Prostate gland (tissue), 2 donors: ENCODE measurements around the gene OGFRL1. TPM values are rescaled to one million over a fixed set of nuclear protein-coding genes. Genes with fewer than 3 reads are reported as not detected.

Experiments used
- DNase-seq: peaks from one replicate; pipeline ENCODE4 v3.0.0-alpha.2; 2019; ENCODE audit warnings: low spot score
- H3K27ac ChIP-seq, 2 donors: fragments of 200-600 bp; sonication (generic); 2 replicates each; pipeline ENCODE4 v1.5.1; 2017 to 2019
- H3K27me3 ChIP-seq: fragments of 200-600 bp; sonication (generic); replicated peaks from 2 replicates; pipeline ENCODE4 v1.5.1; 2019; ENCODE audit not compliant: insufficient read depth
- H3K36me3 ChIP-seq, 2 donors: fragments of 200-600 bp; sonication (generic); 1 replicate in 1 of 2; 2 replicates in 1 of 2; pipeline versions ENCODE4 v1.5.1 to v1.8.1; 2017 to 2019
- H3K4me1 ChIP-seq: fragments of 200-600 bp; sonication (generic); replicated peaks from 2 replicates; pipeline ENCODE4 v1.5.1; 2019
- H3K4me3 ChIP-seq, 2 donors: fragments of 200-600 bp; sonication (generic); 2 replicates each; pipeline ENCODE4 v1.5.1; 2017 to 2019
- H3K9me3 ChIP-seq: fragments of 200-600 bp; sonication (generic); 2 replicates; pipeline ENCODE4 v1.5.1; 2017
- CTCF ChIP-seq, 4 experiments: fragments of 200-600 bp in 2 of 4; fragments of 450-650 bp in 2 of 4; sonication (generic) in 2 of 4; IDR thresholded peaks; 1 replicate in 3 of 4; 2 replicates in 1 of 4; pipeline ENCODE4 v1.5.1; 2016 to 2019; ENCODE audit warnings: antibody characterized with exemption in 4 of 4, mild to moderate bottlenecking in 2 of 4, moderate library complexity in 2 of 4
- POLR2A ChIP-seq: fragments of 450-650 bp; IDR thresholded peaks from one replicate; pipeline ENCODE4 v1.6.1; 2016; ENCODE audit warnings: antibody characterized with exemption, mild to moderate bottlenecking
- POLR2AphosphoS5 ChIP-seq: sonication (generic); formaldehyde crosslinking; IDR thresholded peaks from one replicate; pipeline ENCODE4 v1.6.1; 2017; ENCODE audit warnings: antibody characterized with exemption
- whole genome bisulfite sequencing: methylation state at CpG from one replicate; pipeline ENCODE4 v1.1.5; 2018; 5-methylcytosine and 5-hydroxymethylcytosine counted together
- intact Hi-C: fragments of 100-400 bp; cut with DNase I; formaldehyde crosslinking; loops from one replicate; pipeline ENCODE4 v1.14.2; 2022
- total RNA-seq, 2 donors: library from RNA; depleted of rRNA; stranded (reverse); fragments of >200 nt; gene quantifications; one replicate each; pipeline ENCODE4 v1.1.0, GENCODE V29; 2016

OGFRL1 gene
- total RNA-seq, 2 donors from 2014 or later, result 18.4 to 20.4 TPM

DNA sequence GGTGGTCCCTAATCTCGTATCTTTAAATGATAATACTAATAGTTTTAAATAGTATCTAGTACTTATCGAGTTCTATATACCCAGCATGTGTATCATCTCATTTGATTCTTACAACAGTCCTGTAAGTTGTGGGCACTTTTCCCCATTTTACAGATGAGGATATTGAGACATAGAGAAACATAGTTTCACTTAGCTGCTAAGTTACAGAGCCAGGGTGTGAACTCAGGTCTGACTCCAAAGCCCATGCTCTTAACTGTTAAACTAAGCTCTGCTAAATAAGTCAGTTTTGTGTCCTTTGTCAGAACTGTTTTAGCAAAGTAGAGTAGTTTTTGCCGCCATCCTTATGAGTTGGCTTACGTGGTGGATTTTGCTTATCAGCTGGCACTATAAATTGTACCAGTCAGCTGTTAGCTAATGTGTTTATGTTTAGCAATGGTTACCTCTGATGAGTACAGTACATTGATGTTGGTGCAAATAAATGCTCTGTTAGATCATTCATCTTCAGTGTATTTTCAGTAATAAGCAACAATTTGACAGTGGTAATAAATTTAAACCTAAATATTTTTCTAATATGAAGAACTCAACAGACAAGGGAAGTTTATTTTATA lies 12.1 kb downstream of the OGFRL1 start:
- 92% methylated on average over 4 of the region's 4 CpGs for WGBS
- intact Hi-C loops, result no loop called here

DNA sequence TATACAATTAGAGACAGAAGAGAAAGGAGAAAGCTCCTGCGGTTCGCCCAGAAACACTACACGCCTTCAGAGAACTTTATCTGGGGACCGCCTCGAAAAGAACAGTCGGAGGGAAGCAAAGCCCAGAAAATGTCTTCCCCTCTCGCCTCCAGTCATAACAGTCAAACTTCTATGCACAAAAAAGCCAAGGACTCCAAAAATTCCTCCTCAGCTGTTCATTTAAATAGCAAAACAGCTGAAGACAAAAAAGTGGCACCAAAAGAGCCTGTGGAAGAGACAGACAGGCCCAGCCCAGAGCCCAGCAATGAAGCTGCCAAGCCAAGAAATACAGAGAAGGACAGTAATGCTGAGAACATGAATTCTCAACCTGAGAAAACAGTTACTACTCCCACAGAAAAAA lies 12.9 kb downstream of the OGFRL1 start:
- Histone ChIP-seq H3K36me3 (no peaks in the 10 kb centered on the region), H3K27ac (no peak overlapping the region), H3K4me3 (no peak overlapping the region), H3K27me3 (no peaks in the 10 kb centered on the region), H3K9me3 (no peaks in the 10 kb centered on the region), H3K4me1 (no peaks in the 10 kb centered on the region)
- WGBS, result 73% methylated on average over 7 of the region's 7 CpGs
- TF ChIP-seq CTCF (IDR thresholded peaks at IDR 0.05) (no peak), POLR2AphosphoS5 (no peak), POLR2A (no peak)
- no peak for DNase-seq
- intact Hi-C loops, result no loop called here

More for the DNA sequence above, 12.1 kb downstream of the OGFRL1 start:
- no peak for TF ChIP-seq POLR2AphosphoS5
- TF ChIP-seq POLR2A, result no peak
- no peak for TF ChIP-seq CTCF (IDR thresholded peaks at IDR 0.05)
- no peak for DNase-seq
- Histone ChIP-seq H3K27ac (no peak overlapping the region), H3K27me3 (no peaks in the 10 kb centered on the region), H3K9me3 (no peaks in the 10 kb centered on the region), H3K4me1 (no peaks in the 10 kb centered on the region), H3K36me3 (no peaks in the 10 kb centered on the region), H3K4me3 (no peak overlapping the region)

GRCh38 chr6:71309656-71310055 lies 21.0 kb downstream of the OGFRL1 start:
- H3K36me3 ChIP-seq, result no peaks in the 10 kb centered on the region
- H3K27me3 ChIP-seq, result no peaks in the 10 kb centered on the region
- no peak overlapping the region for H3K4me3 ChIP-seq
- intact Hi-C loops, result no loop called here
- H3K4me1 ChIP-seq, result no peaks in the 10 kb centered on the region
- 77% methylated on average over 2 of the region's 2 CpGs for WGBS
- DNase-seq, result no peak
- H3K27ac ChIP-seq, result no peak overlapping the region
- H3K9me3 ChIP-seq, result no peaks in the 10 kb centered on the region
- TF ChIP-seq CTCF (IDR thresholded peaks at IDR 0.05) (no peak), POLR2AphosphoS5 (no peak), POLR2A (no peak)

DNA sequence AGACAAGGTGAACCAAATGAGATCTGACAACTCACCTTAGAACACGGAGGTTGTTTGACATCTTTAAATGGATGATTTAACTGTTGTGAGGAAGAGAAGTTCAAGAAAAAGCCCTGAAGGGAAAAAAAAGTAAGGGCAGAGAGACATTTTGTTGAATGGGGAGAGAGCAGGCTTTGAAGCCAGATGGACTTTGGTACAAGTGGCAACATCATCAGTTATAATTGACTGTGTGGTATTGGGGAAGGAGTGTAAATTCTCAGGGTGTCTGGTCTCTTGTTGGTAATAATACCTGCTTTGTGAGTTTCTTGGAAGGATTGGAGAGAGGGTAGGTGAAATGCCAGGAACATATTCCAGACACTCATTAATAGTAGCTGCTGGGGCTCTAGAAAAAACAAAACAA lies 21.6 kb downstream of the OGFRL1 start:
- Histone ChIP-seq H3K4me1 (no peaks in the 10 kb centered on the region), H3K27ac (no peak overlapping the region), H3K36me3 (no peaks in the 10 kb centered on the region), H3K9me3 (no peaks in the 10 kb centered on the region), H3K27me3 (no peaks in the 10 kb centered on the region), H3K4me3 (no peak overlapping the region)
- intact Hi-C loops, result no loop called here
- WGBS, result 23% methylated on average over 1 of the region's 1 CpG
- DNase-seq, result no peak
- no peak for TF ChIP-seq CTCF (IDR thresholded peaks at IDR 0.05)
- TF ChIP-seq POLR2A, result no peak
- TF ChIP-seq POLR2AphosphoS5, result no peak

GRCh38 chr6:71312089-71312488 lies 23.5 kb downstream of the OGFRL1 start:
- DNase-seq, result no peak
- Histone ChIP-seq H3K9me3 (no peaks in the 10 kb centered on the region), H3K36me3 (no peaks in the 10 kb centered on the region), H3K4me1 (no peaks in the 10 kb centered on the region), H3K4me3 (no peak overlapping the region), H3K27ac (no peak overlapping the region), H3K27me3 (no peaks in the 10 kb centered on the region)
- 89% methylated on average over 1 of the region's 1 CpG for WGBS
- intact Hi-C loops, result no loop called here
- no peak for TF ChIP-seq POLR2AphosphoS5
- no peak for TF ChIP-seq CTCF (IDR thresholded peaks at IDR 0.05)
- no peak for TF ChIP-seq POLR2A
